Ishikawa (cell line): ENCODE results near the gene HSD11B1.

Experiments
- CEBPB ChIP-seq: IDR thresholded peaks from 2 replicates; pipeline ENCODE4 v1.6.1; 2012
- CREB1 ChIP-seq: IDR thresholded peaks from 2 replicates; pipeline ENCODE4 v1.6.1; 2012; ENCODE audit warnings: low read depth
- EP300 ChIP-seq: IDR thresholded peaks from 2 replicates; pipeline ENCODE4 v1.6.1; 2012; ENCODE audit warnings: borderline replicate concordance
- FOXM1 ChIP-seq: IDR thresholded peaks from 2 replicates; pipeline ENCODE4 v1.6.1; 2012; ENCODE audit warnings: low read depth, borderline replicate concordance
- MAX ChIP-seq: IDR thresholded peaks from 2 replicates; pipeline ENCODE4 v1.6.1; 2012
- NFIC ChIP-seq: IDR thresholded peaks from 2 replicates; pipeline ENCODE4 v1.6.1; 2012
- REST ChIP-seq: IDR thresholded peaks from 2 replicates; pipeline ENCODE4 v1.6.1; 2012; ENCODE audit warnings: low read depth, mild to moderate bottlenecking
- TAF1 ChIP-seq: IDR thresholded peaks from 2 replicates; pipeline ENCODE4 v1.6.1; 2012; ENCODE audit warnings: low read depth, mild to moderate bottlenecking
- TEAD4 ChIP-seq: IDR thresholded peaks from 2 replicates; pipeline ENCODE4 v1.6.1; 2012
- USF1 ChIP-seq: IDR thresholded peaks from 2 replicates; pipeline ENCODE4 v1.6.1; 2012
- YY1 ChIP-seq: IDR thresholded peaks from 2 replicates; pipeline ENCODE4 v1.6.1; 2012; ENCODE audit warnings: low read depth

- TF ChIP-seq USF1 = no peak
- TF ChIP-seq CEBPB = no peak
- no peak for TF ChIP-seq MAX
- TF ChIP-seq TAF1 = no peak
- no peak for TF ChIP-seq FOXM1
- no peak for TF ChIP-seq REST
- no peak for TF ChIP-seq EP300
- TF ChIP-seq CREB1 = no peak
- no peak for TF ChIP-seq YY1
- TF ChIP-seq TEAD4 = no peak
- no peak for TF ChIP-seq NFIC
These were observed 23.1 kb downstream of the HSD11B1 start for GRCh38 chr1:209727785-209728184.
